Stimulated activated CD4-positive, alpha-beta T cell treated with anti-CD3 and anti-CD28 coated beads, Interleukin-12 subunit alpha, Interleukin-12 subunit beta, amount 100 ng/mL, for 24 hours (primary cell): ENCODE data around the gene ADAMTS2.

Experiments
- DNase-seq, 2 experiments: peaks; one replicate each; pipeline ENCODE4 v3.0.0-alpha.2; 2020; ENCODE audit warnings: low read depth in 2 of 2

The ADAMTS2 gene

DNA sequence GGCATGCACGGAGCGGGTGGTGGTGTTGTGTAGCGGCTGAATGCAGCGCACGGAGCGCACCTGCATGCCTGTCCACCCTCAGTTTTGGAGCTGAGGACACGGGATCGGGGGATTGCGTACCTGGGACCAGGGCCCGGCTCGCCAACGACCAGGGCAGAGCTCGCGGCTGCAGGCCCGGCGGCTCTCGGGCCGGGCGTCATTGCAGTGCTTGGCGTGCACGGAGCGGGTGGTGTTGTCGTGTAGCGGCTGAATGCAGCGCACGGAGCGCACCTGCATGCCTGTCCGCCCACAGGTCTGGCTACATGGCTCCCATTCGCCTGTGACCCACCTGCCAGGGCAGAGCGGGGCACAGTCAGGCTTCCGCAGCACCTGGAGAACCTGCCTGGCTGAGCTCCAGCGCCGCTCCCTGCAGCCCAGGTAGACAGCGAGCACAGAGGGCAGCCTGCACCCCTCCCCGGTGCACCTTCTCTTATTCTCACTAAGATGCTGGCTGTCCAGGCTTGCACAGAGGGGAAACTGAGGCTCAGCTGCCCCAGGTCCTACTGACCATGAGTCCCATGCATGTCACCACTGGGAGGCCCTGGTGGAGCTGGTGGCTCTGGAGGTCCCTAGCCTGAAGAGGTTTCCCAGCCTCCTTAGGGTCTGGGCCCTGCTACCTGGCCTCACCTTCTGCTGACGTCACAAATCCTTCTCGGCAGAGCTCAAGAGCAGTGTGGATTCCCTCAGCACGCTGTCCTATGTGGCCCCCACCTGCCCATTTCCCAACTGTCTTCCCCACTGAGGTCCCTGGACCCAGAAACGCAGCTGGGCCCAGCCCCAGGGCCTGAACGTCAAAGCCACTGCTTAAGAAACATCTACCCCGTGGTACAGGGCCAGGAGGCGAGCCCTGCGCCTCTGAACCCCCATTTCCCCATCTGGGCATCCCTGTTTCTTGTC, 220.1 kb downstream of the ADAMTS2 start:
- DNase-seq, result no peak

DNA sequence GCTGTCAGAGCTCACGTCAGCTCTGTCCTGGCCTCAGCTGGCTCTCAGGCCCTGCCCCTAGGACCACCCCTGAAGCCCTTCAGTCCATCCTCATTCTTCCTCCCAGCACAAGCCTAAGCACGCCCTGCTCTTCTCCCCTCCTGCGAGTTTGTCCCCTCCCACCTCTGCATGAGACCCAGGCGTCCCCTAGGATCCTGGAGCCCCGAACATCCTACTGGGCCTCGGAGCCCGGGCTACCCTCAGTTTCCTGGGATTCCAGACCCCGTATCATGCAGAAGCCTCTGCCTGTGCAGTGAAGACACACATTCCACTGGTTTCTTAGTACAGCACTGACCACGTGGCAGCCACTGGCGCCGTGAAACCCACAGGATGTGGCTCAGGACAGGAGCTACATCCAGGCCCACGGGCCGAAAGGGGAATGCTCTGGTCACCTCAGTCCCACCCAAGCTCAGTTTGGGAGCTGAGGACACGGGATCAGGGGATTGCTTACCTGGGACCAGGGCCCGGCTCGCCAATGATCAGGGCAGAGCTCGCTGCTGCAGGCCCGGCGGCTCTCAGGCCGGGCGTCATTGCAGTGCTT, 220.9 kb downstream of the ADAMTS2 start:
- DNase-seq, result no peak

DNA sequence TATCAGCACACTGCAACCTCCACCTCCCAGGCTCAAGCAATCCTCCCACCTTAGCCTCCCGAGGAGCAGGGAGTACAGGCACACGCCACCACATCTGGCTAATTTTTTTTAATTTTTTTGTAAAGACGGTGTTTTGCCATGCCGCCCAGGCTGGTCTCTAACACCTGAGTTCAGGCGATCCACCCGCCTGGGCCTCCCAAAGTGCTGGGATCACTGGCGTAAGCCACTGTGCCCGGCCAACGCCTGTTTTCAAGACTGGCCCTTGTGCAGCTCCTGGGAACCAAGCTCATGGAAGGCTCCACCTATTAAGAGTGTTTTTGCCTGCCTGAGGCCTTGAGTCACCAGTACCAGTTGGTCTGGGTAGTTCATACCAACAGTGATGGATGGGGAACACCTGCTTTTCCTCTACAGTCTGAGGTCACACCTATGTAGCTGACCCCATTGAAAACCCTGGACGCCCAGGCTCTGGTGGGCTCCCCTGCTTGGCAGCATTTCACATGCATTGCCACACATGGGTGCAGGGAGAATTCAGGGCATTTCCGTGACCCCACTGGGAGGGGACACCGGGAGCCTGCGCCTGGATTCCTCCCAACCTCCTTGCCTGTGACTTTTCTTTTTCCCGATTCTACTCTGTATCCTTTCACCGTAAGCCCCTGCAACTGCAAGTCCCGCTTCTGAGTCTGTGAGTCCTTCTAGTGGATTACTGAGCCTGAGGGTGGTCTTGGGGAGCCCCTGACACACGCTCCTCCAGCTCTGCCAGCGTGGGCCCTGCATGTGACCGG, 221.6 kb downstream of the ADAMTS2 start:
- DNase-seq, result no peak

DNA sequence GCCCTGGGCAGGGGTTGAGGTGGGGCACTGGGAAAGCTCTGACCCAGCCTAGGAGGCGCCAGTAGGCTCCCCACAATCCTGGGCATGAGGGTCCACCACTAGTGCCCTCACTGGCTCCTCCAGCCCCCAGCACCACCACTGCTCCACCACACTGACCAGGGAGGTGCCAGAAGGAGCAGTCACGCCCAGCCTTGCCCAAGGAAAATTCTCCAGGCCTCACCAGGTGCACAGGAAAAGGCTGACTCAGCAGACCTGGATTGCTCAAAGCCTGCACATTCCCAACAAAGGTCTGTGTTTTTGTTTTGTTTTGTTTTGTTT, 222.2 kb downstream of the ADAMTS2 start:
- DNase-seq, result no peak

DNA sequence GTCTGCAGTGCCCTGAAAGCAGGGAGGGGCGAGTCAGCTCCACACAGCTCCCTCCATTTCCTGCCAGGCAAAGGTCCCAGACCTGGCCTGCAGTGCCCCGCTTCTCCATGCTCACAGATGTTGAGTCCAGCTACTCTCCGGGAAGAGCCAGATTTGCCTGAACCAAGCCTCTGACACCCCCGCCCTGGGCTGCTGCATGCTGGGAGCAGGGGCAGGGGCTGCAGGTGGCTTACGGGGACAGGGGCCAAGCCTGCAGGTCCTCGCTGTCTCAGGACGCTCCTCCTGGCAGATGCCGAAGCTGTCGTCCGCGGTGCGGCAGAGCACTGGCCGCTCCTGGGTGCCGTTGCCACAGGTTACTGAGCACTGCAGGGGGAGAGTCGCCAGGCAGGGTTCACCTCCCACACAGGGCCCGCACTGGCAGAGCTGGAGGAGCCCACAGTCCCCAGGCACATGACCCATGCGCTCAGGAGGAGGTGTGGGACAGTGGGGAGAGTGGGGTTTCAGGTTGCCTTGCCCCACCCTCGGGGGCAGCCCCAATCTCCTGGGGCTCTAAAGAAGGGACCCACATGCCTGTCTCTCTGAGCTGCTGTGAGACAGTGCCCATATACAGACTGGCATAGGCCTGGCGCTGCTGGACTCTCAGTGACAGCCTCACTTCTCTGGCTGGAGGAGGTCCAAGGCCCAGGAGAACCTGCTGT, 222.7 kb downstream of the ADAMTS2 start:
- DNase-seq, result no peak

DNA sequence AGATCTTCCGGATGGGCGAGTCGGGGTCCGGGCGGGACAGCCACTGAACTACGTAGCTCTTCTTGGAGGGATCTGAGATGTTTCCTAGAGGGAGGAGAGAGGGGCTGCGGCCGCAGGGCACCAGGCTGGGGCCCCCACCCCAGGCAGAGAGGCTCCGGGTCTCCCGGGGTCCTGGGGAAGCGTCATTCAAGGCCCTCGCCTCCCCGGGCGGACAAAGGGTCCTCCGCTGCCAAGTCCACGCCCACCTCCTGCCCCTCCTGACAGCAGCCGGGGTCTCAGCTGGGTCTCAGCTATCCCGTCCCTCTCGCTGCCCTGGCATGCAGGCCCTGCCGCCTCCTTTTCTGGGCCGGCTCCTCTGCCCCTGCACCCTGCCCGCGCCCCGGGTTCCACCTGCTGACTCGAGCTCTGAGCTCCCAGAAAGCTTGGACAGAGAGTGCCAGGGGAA, 223.6 kb downstream of the ADAMTS2 start:
- DNase-seq, result no peak

DNA sequence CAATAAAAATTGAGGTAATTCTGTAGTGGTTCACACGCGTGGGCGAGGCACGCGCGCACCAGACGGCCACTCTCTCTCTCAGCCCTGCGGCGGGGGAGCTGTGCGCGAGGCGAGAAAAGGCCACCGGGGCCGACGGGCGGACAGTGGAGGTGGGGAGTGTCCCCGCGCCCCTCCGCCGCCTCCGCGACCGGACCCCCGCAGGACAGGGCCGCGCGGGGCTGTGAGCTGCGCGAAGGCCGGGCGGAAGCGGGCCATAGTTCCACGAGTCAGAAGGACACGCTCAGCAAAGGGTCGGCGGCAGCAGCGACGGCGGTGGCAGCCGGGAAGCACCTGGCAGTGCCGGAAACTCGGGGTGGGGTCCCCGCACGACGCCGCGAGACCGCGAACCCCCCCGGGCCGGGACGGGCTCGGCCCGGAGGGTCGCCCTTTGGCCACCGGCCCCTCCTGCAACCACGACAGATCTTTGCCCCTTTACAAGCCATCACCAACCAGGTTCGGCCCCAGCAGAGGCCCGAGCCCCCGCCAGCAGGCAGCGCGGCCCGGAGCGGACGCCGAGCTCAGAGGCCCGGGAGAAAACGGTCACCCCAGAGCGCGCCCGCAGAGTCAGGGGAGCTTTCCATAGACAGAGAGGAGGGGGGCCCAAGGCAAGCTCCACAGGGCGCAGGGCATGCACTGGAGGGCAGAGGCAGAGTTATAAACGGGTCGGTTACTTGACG, 224.2 kb downstream of the ADAMTS2 start:
- no peak for DNase-seq

DNA sequence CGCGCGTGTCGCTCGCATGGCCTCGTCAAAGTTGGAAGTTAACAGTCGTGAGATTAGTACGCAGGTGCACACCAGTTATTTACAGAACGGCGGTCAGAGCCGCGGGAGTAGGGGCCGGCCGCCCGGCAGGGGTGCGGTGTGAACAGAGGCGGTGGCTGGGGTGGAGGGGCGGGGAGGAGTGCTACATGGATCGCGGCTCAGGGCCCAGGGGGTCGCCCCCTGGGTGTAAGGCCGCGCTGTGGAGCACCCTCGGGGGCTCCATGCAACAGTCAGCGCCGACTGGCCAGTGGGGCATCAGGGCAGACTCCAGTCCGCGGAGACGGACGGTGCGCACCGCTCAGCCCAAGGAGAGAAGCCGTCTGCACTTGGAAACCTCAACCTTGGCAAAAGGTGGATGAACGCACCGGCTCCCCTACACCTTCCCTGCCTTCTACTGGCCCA, 224.8 kb downstream of the ADAMTS2 start:
- no peak for DNase-seq

DNA sequence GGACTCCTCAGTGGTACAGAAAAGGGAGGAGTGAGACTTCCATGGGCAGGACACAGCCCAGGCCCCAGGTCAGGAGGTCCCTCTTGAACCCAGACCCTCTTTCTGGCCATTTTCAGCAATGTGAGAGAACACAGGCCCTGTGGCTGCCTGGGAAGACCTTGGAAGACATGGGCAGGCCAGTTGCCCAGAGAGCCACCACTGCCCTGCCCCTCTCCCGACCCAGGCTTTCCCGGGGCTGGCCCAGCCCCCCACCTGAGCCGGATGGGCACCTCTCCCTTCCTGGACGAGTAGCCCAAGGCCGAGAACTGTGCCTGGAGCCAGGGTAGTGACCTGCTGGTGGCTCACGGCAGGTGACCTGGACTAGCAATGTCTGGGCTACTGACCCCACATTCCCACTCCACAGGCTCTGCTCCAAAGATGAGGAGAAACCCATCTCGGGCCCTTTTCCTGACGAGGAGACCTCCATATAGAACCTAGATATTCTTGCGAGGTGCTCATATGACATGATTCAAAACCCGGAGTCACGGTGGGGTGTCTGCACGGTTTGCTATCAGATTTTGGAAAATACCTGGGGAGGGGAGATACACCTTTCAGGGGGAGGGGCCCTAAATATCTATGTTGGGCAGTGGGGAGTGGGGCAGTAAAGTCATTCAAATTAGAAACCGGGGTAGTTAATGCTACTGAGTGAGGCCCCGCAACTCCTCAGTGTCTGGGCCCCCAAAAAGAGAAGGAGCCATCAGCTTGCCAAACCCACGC, 225.7 kb downstream of the ADAMTS2 start:
- no peak for DNase-seq

DNA sequence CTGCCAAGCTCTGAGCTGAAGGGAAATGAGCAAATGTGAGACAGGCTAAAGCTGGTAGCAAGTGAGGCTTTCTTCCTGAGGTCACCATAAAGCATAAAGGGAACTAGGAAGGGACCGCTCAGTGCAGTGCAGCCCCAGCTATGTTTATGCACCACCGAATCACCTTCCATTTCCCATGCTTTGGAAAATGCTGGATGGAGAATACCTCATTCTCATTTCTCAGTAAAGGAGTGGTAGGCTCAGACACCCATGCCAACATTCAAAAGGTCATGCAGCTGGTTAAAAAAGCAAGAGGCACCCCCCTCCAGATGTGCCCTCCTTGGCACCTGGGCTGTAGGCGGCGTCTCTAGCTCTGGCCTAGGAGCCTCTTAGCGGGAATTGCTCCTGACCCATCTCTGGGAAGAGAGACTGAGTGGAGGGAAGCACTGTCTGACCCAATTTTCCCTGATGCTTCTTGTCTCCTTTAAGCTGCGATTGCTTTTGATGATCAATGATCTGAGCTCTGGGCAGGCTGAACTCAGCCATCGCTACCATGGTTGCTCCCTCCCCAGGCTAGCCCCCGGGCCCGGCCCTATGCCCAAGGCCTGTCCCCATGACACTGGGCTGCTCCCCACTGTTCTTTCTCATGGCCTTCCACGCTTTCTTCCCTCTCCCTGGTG, 226.4 kb downstream of the ADAMTS2 start:
- no peak for DNase-seq

DNA sequence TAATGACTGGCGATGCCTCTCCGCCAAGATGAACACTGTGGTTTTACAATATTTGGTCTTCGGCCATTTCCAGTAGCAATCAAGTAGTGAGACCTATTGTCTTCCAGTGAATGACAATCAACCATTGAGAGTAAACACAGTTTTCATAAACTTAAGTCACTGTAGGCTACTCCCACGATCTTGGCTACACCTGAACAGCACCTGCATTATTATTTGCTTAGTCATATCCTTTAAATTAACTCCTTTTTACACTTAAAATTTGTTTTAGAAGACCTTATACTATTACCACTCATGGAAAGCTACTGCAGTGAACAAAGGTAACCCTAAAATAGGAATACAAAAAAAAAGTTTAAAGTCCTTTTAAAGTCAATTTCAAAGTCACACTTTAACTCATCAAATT, 226.9 kb downstream of the ADAMTS2 start:
- DNase-seq, result no peak

DNA sequence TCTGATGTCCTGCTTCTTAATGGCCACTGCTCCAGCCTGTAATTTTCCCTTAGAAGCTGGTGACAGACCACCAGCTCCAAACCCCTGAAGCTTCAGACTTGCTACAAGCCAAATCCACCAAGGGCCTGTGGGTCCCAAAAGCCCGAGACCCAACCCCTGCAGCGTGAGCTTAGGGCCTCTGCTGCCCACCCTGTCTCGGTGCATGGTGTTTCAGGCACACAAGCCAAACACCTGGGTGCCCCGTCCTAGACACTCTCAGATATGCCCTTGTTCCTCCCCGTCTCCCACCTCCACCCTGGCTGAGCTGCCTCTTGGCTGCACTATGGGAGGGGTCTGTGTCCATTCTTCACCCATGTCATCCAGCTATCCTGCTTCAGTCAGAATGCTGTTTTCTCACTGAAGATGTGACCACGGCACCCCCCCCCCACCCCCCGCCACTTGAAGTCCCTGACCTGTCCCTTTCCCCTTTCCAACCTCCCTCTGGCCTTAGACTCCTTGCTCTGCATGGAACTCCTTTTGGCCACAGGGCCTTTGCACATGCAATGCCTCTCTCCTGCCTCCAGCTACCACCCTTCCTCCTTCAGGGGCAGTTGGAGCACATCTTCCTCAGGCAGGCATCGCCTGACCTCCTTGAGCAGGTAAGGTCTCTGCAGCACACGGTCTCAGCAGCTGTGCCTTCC, 229.3 kb downstream of the ADAMTS2 start:
- no peak for DNase-seq

DNA sequence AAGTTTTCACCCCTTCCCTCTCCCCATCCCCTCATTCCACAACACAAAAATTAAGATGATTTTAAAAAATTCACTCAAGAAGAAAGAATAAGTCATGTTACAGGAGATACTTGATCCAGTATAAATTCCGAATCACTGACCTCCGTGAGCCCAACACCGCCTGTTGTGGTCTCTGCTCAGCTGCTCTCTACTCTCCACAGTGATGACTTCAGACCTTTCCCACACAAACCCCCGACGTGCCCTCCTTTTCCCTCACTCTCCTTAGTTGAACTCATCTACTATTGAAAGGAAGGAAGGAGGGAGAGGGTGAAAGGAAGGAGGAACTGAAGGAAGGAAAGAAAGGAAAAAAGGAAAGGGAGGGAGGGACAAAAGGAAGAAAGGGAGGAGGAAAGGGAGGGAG, 230.0 kb downstream of the ADAMTS2 start:
- no peak for DNase-seq

DNA sequence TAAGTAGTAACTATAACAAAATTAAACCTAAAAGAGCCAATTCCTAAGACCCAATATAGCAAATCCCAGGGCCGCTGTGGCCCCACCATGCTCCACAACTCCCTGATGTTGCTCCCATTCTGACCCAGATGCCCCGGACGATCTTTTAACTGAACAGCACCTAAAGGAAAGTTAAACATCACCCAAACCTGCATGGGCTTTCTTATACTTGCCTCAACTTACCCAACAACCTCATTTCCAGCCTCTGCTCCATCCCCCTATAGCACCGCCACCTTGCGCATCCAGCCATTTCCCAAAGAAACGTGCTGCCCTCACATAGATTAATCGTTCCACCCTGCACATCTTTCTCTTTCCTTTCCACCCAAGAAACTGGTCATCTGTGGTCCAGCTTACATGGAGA, 230.5 kb downstream of the ADAMTS2 start:
- DNase-seq, result no peak

DNA sequence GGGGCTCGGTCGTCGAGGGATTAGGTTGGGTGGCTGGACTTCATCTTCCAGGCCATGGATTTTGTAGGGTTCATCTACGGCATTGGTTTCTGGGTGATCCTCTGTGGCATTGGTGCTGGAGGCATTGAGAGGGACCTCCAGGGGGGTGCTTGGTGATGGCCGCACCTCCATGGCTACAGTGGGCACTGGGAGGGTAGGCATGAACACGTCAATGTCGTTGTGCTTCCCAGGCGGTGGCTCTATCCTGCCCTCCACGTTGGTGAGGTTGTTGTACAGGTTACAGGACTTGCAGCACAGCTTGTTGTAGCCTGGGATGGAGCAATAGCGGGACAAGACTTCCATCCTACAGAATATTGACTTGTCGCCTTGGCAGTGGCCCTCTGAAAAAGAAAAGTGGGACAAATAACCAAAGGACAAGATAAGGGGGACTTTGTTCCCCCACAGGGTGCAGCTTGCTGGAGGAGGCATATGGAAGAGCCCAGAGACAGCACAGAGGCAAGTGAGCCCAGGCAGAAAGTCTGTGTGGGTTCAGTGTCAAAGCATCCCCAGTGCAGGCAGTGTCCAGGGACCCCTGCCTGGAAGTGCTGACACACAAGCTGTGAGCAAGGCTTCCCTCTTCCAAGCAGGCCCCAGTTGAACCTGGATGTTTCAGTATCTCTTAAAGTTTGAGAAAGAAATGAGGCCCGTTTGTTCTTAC, 231.2 kb downstream of the ADAMTS2 start:
- DNase-seq, result no peak

DNA sequence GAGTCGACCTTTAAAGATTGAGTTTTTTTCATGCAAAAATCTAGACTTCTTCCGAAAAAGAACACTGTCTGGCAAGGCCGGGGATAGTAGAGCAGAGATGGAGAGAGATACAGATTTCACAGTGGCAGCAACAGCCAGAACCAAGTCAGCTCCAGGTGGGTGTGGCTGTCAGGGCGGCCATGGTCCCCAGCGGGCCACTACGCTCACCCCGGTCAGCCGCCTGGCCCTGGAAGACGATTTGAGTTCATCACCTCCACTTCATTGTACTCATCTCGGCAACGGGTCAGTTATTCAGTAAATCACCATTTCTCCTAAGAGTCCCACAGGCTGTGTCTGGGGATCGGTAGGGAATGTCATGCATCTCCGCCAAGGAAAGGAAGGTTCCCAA, 232.1 kb downstream of the ADAMTS2 start:
- DNase-seq, result no peak

DNA sequence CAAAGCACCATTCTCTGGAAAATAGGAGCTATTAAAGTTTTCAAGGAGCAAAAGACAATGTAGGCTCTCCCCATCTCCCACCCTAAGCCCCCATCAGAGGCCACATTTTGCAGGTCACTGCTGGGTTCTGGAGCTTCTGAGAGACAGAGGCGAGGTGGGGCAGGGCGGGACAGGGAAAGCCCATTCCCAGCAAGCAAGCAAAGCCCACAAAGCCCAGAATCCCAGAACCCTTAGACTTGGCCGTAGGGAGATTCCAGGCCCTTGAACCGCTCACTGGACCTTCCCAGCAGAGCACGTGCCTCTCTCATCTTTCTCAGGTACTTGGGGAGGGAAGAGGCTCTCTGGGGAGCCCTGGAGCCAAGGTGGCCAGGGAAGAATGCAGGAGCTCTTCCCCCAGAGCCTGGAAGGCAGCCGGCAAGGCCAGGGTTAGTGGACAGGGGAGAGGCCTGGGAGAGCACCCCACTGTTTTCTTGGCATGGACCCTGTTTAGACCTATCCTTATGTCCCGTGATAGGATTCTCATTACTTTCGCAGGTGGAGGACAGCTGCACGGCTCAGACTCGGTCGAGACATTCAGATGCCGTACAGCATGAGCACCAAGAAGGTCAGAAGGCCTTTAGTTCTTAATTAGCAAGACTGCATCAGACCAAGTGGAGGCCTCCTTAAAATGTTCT, 232.7 kb downstream of the ADAMTS2 start:
- DNase-seq, result no peak
